Neuron (in vitro differentiated cells): Measurements from ENCODE around the gene SYVN1.

Experiments
- H2AFZ ChIP-seq: one replicate; pipeline ENCODE4 v1.6.1; 2013; ENCODE audit warnings: low read depth, mild to moderate bottlenecking, inconsistent platforms, low read length, moderate library complexity
- H3K27me3 ChIP-seq: one replicate; pipeline ENCODE4 v1.6.1; 2013; ENCODE audit warnings: low read length; ENCODE audit not compliant: insufficient read depth
- H3K36me3 ChIP-seq: one replicate; pipeline ENCODE4 v1.6.1; 2013; ENCODE audit warnings: low read length; ENCODE audit not compliant: insufficient read depth
- H3K4me1 ChIP-seq: one replicate; pipeline ENCODE4 v1.6.1; 2013; ENCODE audit warnings: low read length; ENCODE audit not compliant: insufficient read depth
- H3K4me3 ChIP-seq: 2 replicates; pipeline ENCODE4 v1.5.1; 2013; ENCODE audit warnings: mild to moderate bottlenecking, low read length, moderate library complexity
- H3K9me3 ChIP-seq: one replicate; pipeline ENCODE4 v1.6.1; 2013; ENCODE audit warnings: low read length

Gene SYVN1

DNA sequence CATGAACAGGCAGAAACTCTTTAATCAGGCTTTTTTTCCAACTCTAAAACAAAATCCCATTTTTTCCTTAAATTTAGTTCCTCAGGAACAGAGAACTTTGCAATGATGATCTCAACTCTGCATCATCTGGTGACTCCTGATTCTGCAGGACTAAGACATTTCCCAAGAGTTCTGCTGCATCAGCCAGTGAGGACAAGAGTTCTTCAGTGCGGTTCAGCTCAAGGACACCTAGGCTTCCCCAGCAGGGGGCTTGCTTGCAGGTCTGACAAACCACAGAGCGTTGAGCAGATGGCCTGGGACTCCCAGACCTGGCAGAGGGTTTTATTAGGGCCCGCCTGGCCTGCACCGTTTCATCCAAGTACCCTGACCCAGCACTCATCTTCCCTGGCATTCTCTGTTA, 56.9 kb downstream of the SYVN1 start:
- no peak overlapping the region for H2AFZ ChIP-seq
- peaks cover 47% of the 10 kb centered on the region for H3K36me3 ChIP-seq

More for the DNA sequence above, 56.9 kb downstream of the SYVN1 start:
- Histone ChIP-seq H3K27me3 (no peaks in the 10 kb centered on the region), H3K4me1 (peaks cover under 1% of the 10 kb centered on the region), H3K4me3 (no peak overlapping the region), H3K9me3 (no peaks in the 10 kb centered on the region)
